Nephron progenitor cell (in vitro differentiated cells): ENCODE results near the gene KANSL1.
A peak's percentile ranks its signal among the peaks of the same experiment; 100 is the strongest.

Source experiments
- DNase-seq: peaks from one replicate; pipeline ENCODE4 v3.0.0; 2021
- H3K27ac Mint-ChIP-seq: 2 replicates; pipeline ENCODE4 v1.8.0; 2021; ENCODE audit warnings: mild to moderate bottlenecking, moderate library complexity, mixed read lengths
- H3K27me3 Mint-ChIP-seq: 2 replicates; pipeline ENCODE4 v1.8.0; 2021; ENCODE audit warnings: mild to moderate bottlenecking, low read depth, mixed read lengths; ENCODE audit not compliant: poor library complexity
- H3K36me3 Mint-ChIP-seq: 2 replicates; pipeline ENCODE4 v1.8.0; 2021; ENCODE audit warnings: low read depth, mixed read lengths
- H3K4me1 Mint-ChIP-seq: 2 replicates; pipeline ENCODE4 v1.8.0; 2021; ENCODE audit warnings: mixed read lengths
- H3K4me3 Mint-ChIP-seq: 2 replicates; pipeline ENCODE4 v1.8.0; 2021; ENCODE audit warnings: mild to moderate bottlenecking, moderate library complexity, mixed read lengths
- H3K9me3 Mint-ChIP-seq: 2 replicates; pipeline ENCODE4 v1.8.0; 2021; ENCODE audit warnings: mild to moderate bottlenecking, moderate library complexity, mixed read lengths
- CTCF ChIP-seq: fragments of 200-600 bp; sonication (generic); IDR thresholded peaks from 2 replicates; pipeline ENCODE4 v1.5.0; 2021; ENCODE audit warnings: antibody characterized with exemption

The KANSL1 gene

GRCh38 chr17:46028981-46029565 is 164.2 kb downstream of the KANSL1 start:
- no peak for DNase-seq
- Mint-ChIP-seq H3K27ac (peak overlapping the region; percentile 48), H3K27me3 (no peaks in the 10 kb centered on the region), H3K4me3 (no peak overlapping the region), H3K36me3 (peaks cover 57% of the 10 kb centered on the region), H3K4me1 (peaks cover 31% of the 10 kb centered on the region), H3K9me3 (no peaks in the 10 kb centered on the region)
- no peak for TF ChIP-seq CTCF

- peak overlapping the region; percentile 40 for H3K27ac Mint-ChIP-seq
- TF ChIP-seq CTCF, result no peak
- no peaks in the 10 kb centered on the region for H3K27me3 Mint-ChIP-seq
- H3K4me1 Mint-ChIP-seq, result peaks cover 35% of the 10 kb centered on the region
- H3K4me3 Mint-ChIP-seq, result no peak overlapping the region
- H3K9me3 Mint-ChIP-seq, result no peaks in the 10 kb centered on the region
- peaks cover 55% of the 10 kb centered on the region for H3K36me3 Mint-ChIP-seq
- no peak for DNase-seq
These were observed 164.9 kb downstream of the KANSL1 start for GRCh38 chr17:46028374-46028773.

GRCh38 chr17:46027976-46028325 is 165.3 kb downstream of the KANSL1 start:
- peaks cover 55% of the 10 kb centered on the region for H3K36me3 Mint-ChIP-seq
- H3K4me1 Mint-ChIP-seq, result peaks cover 35% of the 10 kb centered on the region
- peaks cover 2% of the 10 kb centered on the region for H3K27me3 Mint-ChIP-seq
- no peak for TF ChIP-seq CTCF
- H3K9me3 Mint-ChIP-seq, result no peaks in the 10 kb centered on the region
- H3K27ac Mint-ChIP-seq, result peak overlapping the region; percentile 40
- H3K4me3 Mint-ChIP-seq, result no peak overlapping the region
- no peak for DNase-seq

GRCh38 chr17:46027048-46027975 is 165.9 kb downstream of the KANSL1 start:
- Mint-ChIP-seq H3K27me3 (peaks cover 5% of the 10 kb centered on the region), H3K4me3 (no peak overlapping the region), H3K4me1 (peaks cover 35% of the 10 kb centered on the region), H3K36me3 (peaks cover 55% of the 10 kb centered on the region), H3K9me3 (no peaks in the 10 kb centered on the region), H3K27ac (peak overlapping the region; percentile 88)
- DNase-seq, result no peak
- no peak for TF ChIP-seq CTCF

- no peak for TF ChIP-seq CTCF
- Mint-ChIP-seq H3K36me3 (peaks cover 49% of the 10 kb centered on the region), H3K4me1 (peaks cover 38% of the 10 kb centered on the region), H3K9me3 (no peaks in the 10 kb centered on the region), H3K27me3 (peaks cover 5% of the 10 kb centered on the region), H3K4me3 (no peak overlapping the region), H3K27ac (peak overlapping the region; percentile 88)
- no peak for DNase-seq
These were observed 166.8 kb downstream of the KANSL1 start for GRCh38 chr17:46026166-46027047.
